Measurements from ENCODE around the gene C20orf173.

DNA sequence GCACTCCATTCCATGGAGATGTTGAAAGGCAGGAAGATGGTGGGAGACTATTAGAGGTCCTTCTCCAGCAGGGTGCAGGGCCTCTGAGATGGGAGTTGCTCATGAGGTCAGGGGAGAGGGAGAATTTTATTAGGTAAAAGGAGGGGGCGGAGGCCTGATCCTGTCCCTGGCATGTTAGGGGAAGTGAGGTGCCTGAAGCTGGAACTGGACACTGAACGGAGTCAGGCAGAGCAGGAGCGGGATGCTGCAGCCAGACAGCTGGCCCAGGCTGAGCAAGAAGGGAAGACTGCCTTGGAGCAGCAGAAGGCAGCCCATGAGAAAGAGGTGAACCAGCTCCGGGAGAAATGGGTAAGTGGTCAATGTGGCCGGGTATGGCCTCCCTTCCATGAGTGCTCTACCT is 49.7 kb downstream of the C20orf173 start:
- TF ChIP-seq FOXM1 (IDR thresholded peaks at IDR 0.05; ENCODE audit: borderline replicate concordance) (no peak), SP1 (IDR thresholded peaks at IDR 0.05) (no peak), SUZ12 (IDR thresholded peaks at IDR 0.05) (no peak), ELF4 (IDR thresholded peaks at IDR 0.05) (no peak), FOXK2 (IDR thresholded peaks at IDR 0.05) (no peak), FOXA1 (IDR thresholded peaks at IDR 0.05) (no peak), HDGF (IDR thresholded peaks at IDR 0.05; ENCODE audit: borderline replicate concordance) (no peak), BHLHE40 (IDR thresholded peaks at IDR 0.05; ENCODE audit: borderline replicate concordance) (no peak), CTBP1 (IDR thresholded peaks at IDR 0.05; ENCODE audit: borderline replicate concordance) (no peak)
- TF ChIP-seq, protein P1, sequence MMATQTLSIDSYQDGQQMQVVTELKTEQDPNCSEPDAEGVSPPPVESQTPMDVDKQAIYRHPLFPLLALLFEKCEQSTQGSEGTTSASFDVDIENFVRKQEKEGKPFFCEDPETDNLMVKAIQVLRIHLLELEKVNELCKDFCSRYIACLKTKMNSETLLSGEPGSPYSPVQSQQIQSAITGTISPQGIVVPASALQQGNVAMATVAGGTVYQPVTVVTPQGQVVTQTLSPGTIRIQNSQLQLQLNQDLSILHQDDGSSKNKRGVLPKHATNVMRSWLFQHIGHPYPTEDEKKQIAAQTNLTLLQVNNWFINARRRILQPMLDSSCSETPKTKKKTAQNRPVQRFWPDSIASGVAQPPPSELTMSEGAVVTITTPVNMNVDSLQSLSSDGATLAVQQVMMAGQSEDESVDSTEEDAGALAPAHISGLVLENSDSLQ (IDR thresholded peaks at IDR 0.05), result no peak
